H1 (cell line): ENCODE data around the gene BCL11A. TPM values are rescaled to one million over a fixed set of nuclear protein-coding genes. Genes with fewer than 3 reads are reported as not detected.

Experiments
- ASH2L ChIP-seq: fragments of 200-600, 300-600 bp; sonication (generic); IDR thresholded peaks from one replicate; pipeline ENCODE4 v1.7.1; 2017; ENCODE audit warnings: low read length
- CTBP2 ChIP-seq: IDR thresholded peaks from 2 replicates; pipeline ENCODE4 v1.7.0; 2011; ENCODE audit warnings: borderline replicate concordance, mild to moderate bottlenecking, moderate library complexity, mixed read lengths, low read length; ENCODE audit not compliant: insufficient read depth, insufficient read length
- NRF1 ChIP-seq: IDR thresholded peaks from 2 replicates; pipeline ENCODE4 v1.6.1; 2011; ENCODE audit warnings: mild to moderate bottlenecking, low read depth, low read length, improper control_type of control experiment
- POLR2A ChIP-seq, 2 experiments: IDR thresholded peaks; 1 replicate in 1 of 2; 2 replicates in 1 of 2; pipeline ENCODE4 v1.6.1; 2011; ENCODE audit warnings: low read depth in 2 of 2, low read length in 2 of 2, mild to moderate bottlenecking in 2 of 2; ENCODE audit errors: control extremely low read depth in 1 of 2
- SUZ12 ChIP-seq: fragments of 200-600 bp; sonication (generic); IDR thresholded peaks from 2 replicates; pipeline ENCODE4 v1.6.1; 2012; ENCODE audit warnings: mild to moderate bottlenecking, inconsistent platforms, low read length, moderate library complexity, mixed read lengths
- YY1 ChIP-seq: IDR thresholded peaks from 2 replicates; pipeline ENCODE4 v1.6.1; 2011; ENCODE audit warnings: low read depth, mild to moderate bottlenecking, low read length
- polyA plus RNA-seq, 7 experiments: library from polyadenylated mRNA; depleted of rRNA in 3 of 7; stranded (reverse) in 5 of 7; unstranded in 2 of 7; fragments of >200 nt in 5 of 7; fragments of 200-250 nt in 2 of 7; gene quantifications; 1 replicate in 5 of 7; 2 replicates in 1 of 7; 4 replicates in 1 of 7; pipeline versions ENCODE4 v1.2.1 to v1.2.3, GENCODE V29; 2011 to 2013; ENCODE audit warnings: missing spikeins in 2 of 7, mixed read lengths in 2 of 7
- total RNA-seq: library from RNA; stranded (reverse); fragmentation: NEBNext Ultra II Directional; extraction: Animal tissue kit (Norgen Biotek cat#: 25700); gene quantifications from 2 replicates; pipeline ENCODE4 v1.2.1, GENCODE V29; 2021
- TF ChIP-seq, protein P1 (sequence below): IDR thresholded peaks from 2 replicates; pipeline ENCODE4 v1.6.1; 2012; ENCODE audit warnings: inconsistent platforms

BCL11A gene
- total and polyA plus RNA-seq, 2 of the 8 experiments (the other 6 are each of a cell fraction or from before 2014, with no cell fraction given), result 11.9 to 59.3 TPM

DNA sequence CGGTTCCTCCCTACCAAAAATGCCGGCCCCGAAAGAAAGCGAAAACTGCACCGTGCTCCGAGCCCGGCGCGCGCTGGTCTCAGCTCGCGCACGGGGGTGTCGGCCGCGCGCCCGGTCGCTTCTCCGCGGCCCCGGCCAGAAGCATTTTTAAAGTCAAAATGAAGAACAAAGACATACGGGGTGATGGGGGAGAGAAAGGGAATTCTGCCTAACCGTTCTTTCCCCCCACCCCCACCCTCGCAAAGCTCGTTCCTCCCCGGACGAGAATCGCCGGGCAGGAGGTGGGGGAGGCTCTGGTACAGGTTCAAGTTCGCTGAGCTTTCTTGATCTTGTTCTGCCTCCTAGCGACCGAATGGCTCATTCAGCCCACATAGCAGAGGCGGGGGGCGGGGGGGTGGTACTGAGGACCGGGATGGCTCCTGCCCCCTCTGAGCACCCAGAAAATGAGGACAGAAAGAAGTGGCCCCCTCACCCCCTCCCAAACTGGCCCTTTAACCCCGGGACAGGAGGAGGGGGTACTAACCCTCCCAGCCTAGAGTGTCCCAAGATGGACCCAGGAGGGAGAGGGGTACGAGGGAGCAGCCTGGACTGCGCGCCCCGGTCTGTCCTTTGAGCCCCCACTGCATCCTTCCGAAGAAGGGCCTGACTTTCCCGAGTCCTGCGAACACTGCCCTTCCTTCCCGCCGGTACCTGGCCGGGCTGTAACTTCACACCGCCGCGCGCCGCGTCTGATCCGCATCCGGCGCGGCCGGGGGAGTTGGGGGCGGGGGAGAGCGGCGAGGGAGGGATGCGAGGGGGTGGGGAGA is 3.1 kb downstream of the BCL11A start (continued):
- TF ChIP-seq YY1, result peak; percentile 88
- no peak for TF ChIP-seq NRF1
- TF ChIP-seq SUZ12, result no peak
- peak; percentile 39 for TF ChIP-seq CTBP2
- TF ChIP-seq, protein P1, sequence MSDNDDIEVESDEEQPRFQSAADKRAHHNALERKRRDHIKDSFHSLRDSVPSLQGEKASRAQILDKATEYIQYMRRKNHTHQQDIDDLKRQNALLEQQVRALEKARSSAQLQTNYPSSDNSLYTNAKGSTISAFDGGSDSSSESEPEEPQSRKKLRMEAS, result peak; percentile 60; the same call in 1 of the 2 replicates
- TF ChIP-seq ASH2L, result peak; percentile 70
- peak; percentile 67 to 88 for TF ChIP-seq POLR2A (IDR thresholded peaks at IDR 0.05; ENCODE audit: control extremely low read depth in 1 of 2, low read depth in 2 of 2, low read length in 2 of 2)
